OCI-LY3 (cell line): Measurements from ENCODE around the gene KIF1C.

Experiments used
- CTCF ChIP-seq: fragments of 200-600, 300-600 bp; sonication (generic); IDR thresholded peaks from 2 replicates; pipeline ENCODE4 v1.5.1; 2014; ENCODE audit warnings: antibody characterized with exemption, low read length, low read depth
- EZH2phosphoT487 ChIP-seq: fragments of 200-600 bp; shearing (Covaris generic); IDR thresholded peaks from 2 replicates; pipeline ENCODE4 v1.6.1; 2018; ENCODE audit warnings: antibody characterized with exemption, mixed run types, low read depth

GRCh38 chr17:4948931-4949320, 48.8 kb upstream of the KIF1C start:
- TF ChIP-seq CTCF (no peak), EZH2phosphoT487 (no peak)
